Mucosa of rectum (tissue), 2 donors: Measurements from ENCODE around the gene DIAPH2.

Experiments used
- H3K27ac ChIP-seq, 2 donors: one replicate each; pipeline ENCODE4 v1.7.0; 2013; ENCODE audit warnings: inconsistent platforms in 2 of 2, low read depth in 2 of 2, low read length in 2 of 2
- H3K27me3 ChIP-seq, 2 donors: one replicate each; pipeline ENCODE4 v1.7.0; 2013; ENCODE audit warnings: low read length in 2 of 2; ENCODE audit not compliant: control insufficient read depth in 2 of 2, insufficient read depth in 2 of 2
- H3K36me3 ChIP-seq, 2 donors: one replicate each; pipeline ENCODE4 v1.7.0; 2013; ENCODE audit warnings: low read length in 2 of 2; ENCODE audit not compliant: control insufficient read depth in 2 of 2, insufficient read depth in 2 of 2
- H3K4me1 ChIP-seq, 2 donors: one replicate each; pipeline ENCODE4 v1.7.0; 2013; ENCODE audit warnings: low read length in 2 of 2, mild to moderate bottlenecking in 1 of 2; ENCODE audit not compliant: control insufficient read depth in 2 of 2, insufficient read depth in 2 of 2
- H3K4me3 ChIP-seq, 2 donors: one replicate each; pipeline ENCODE4 v1.7.0; 2013; ENCODE audit warnings: low read length in 2 of 2
- H3K9ac ChIP-seq, 2 donors: one replicate each; pipeline ENCODE4 v1.7.0; 2013; ENCODE audit warnings: low read length in 2 of 2, low read depth in 1 of 2, mild to moderate bottlenecking in 1 of 2
- H3K9me3 ChIP-seq, 2 donors: one replicate each; pipeline ENCODE4 v1.7.0; 2013; ENCODE audit warnings: low read length in 2 of 2; ENCODE audit not compliant: control insufficient read depth in 2 of 2
- donor health status: healthy.
- donor health status: Normal muscosa, but diverticular disease.

DIAPH2 gene

GRCh38 chrX:97322401-97322800, 637.8 kb downstream of the DIAPH2 start:
- no peaks in the 10 kb centered on the region for H3K9me3 ChIP-seq
- H3K36me3 ChIP-seq = no peaks in the 10 kb centered on the region
- no peak overlapping the region for H3K4me3 ChIP-seq
- no peaks in the 10 kb centered on the region for H3K4me1 ChIP-seq
- H3K27ac ChIP-seq = no peak overlapping the region
- H3K9ac ChIP-seq = no peak overlapping the region
- no peaks in the 10 kb centered on the region for H3K27me3 ChIP-seq

- Histone ChIP-seq H3K4me3 (no peak overlapping the region), H3K9ac (no peak overlapping the region), H3K27me3 (no peaks in the 10 kb centered on the region), H3K36me3 (no peaks in the 10 kb centered on the region), H3K9me3 (no peaks in the 10 kb centered on the region), H3K4me1 (no peaks in the 10 kb centered on the region), H3K27ac (no peak overlapping the region)
These were observed 641.8 kb downstream of the DIAPH2 start for GRCh38 chrX:97326456-97326855.

GRCh38 chrX:97328853-97329390, 644.3 kb downstream of the DIAPH2 start:
- H3K9me3 ChIP-seq = no peaks in the 10 kb centered on the region
- no peaks in the 10 kb centered on the region for H3K27me3 ChIP-seq
- H3K4me3 ChIP-seq = no peak overlapping the region
- no peaks in the 10 kb centered on the region for H3K36me3 ChIP-seq
- no peak overlapping the region for H3K9ac ChIP-seq
- no peaks in the 10 kb centered on the region for H3K4me1 ChIP-seq
- no peak overlapping the region for H3K27ac ChIP-seq

GRCh38 chrX:97330151-97330550, 645.5 kb downstream of the DIAPH2 start:
- Histone ChIP-seq H3K4me3 (no peak overlapping the region), H3K27ac (no peak overlapping the region), H3K9me3 (no peaks in the 10 kb centered on the region), H3K9ac (no peak overlapping the region), H3K27me3 (no peaks in the 10 kb centered on the region), H3K4me1 (no peaks in the 10 kb centered on the region), H3K36me3 (no peaks in the 10 kb centered on the region)

DNA sequence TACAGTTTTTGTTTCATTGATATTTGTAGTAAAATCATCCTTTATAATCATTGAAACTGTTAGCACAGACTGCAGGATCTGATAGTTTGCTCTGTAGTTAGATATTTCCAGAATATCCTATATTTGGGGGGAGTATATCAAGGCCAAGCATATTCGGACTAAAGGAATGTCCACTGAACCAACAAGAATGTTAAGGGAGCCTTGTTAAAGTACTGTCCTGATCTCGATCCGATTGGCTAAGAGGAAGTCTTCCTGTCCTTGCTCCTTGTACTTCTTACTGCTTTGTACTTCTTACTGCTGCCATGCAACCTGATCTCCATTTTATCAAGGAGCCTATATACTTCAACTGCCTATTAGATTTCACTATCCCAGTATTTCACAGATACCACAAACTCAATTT, 648.3 kb downstream of the DIAPH2 start:
- Histone ChIP-seq H3K9ac (no peak overlapping the region), H3K9me3 (no peaks in the 10 kb centered on the region), H3K36me3 (no peaks in the 10 kb centered on the region), H3K27ac (no peak overlapping the region), H3K4me3 (no peak overlapping the region), H3K4me1 (no peaks in the 10 kb centered on the region), H3K27me3 (no peaks in the 10 kb centered on the region)

DNA sequence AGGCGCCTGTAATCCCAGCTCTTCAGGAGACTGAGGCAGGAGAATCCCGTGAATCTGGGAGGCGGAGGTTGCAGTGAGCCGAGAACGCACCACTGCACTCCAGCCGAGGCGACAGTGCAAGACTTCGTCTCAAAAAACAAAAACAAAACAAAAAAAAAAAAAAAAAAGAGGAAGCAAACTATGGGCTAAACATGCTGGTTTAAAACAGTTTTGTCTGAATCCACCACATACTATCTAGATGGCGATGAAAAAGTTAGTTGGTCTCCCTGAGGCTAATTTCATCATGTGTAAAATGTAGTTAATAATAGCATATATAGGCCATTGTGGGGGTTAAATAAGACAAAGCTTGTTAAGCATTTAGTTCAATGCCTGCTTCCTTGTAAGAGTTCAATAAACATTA, 650.2 kb downstream of the DIAPH2 start:
- H3K27ac ChIP-seq = no peak overlapping the region
- H3K27me3 ChIP-seq = no peaks in the 10 kb centered on the region
- H3K9ac ChIP-seq = no peak overlapping the region
- no peak overlapping the region for H3K4me3 ChIP-seq
- no peaks in the 10 kb centered on the region for H3K4me1 ChIP-seq
- no peaks in the 10 kb centered on the region for H3K9me3 ChIP-seq
- no peaks in the 10 kb centered on the region for H3K36me3 ChIP-seq

GRCh38 chrX:97344724-97345123, 660.1 kb downstream of the DIAPH2 start:
- Histone ChIP-seq H3K4me1 (no peaks in the 10 kb centered on the region), H3K9me3 (no peaks in the 10 kb centered on the region), H3K4me3 (no peak overlapping the region), H3K27ac (no peak overlapping the region), H3K36me3 (no peaks in the 10 kb centered on the region), H3K27me3 (no peaks in the 10 kb centered on the region), H3K9ac (no peak overlapping the region)

GRCh38 chrX:97358941-97359340, 674.3 kb downstream of the DIAPH2 start:
- Histone ChIP-seq H3K9me3 (no peaks in the 10 kb centered on the region), H3K4me1 (no peaks in the 10 kb centered on the region), H3K36me3 (no peaks in the 10 kb centered on the region), H3K27ac (no peak overlapping the region), H3K4me3 (no peak overlapping the region), H3K9ac (no peak overlapping the region), H3K27me3 (no peaks in the 10 kb centered on the region)

GRCh38 chrX:97363843-97364242, 679.2 kb downstream of the DIAPH2 start:
- H3K4me3 ChIP-seq = no peak overlapping the region
- no peaks in the 10 kb centered on the region for H3K4me1 ChIP-seq
- no peak overlapping the region for H3K9ac ChIP-seq
- no peaks in the 10 kb centered on the region for H3K27me3 ChIP-seq
- H3K36me3 ChIP-seq = no peaks in the 10 kb centered on the region
- no peak overlapping the region for H3K27ac ChIP-seq
- no peaks in the 10 kb centered on the region for H3K9me3 ChIP-seq

DNA sequence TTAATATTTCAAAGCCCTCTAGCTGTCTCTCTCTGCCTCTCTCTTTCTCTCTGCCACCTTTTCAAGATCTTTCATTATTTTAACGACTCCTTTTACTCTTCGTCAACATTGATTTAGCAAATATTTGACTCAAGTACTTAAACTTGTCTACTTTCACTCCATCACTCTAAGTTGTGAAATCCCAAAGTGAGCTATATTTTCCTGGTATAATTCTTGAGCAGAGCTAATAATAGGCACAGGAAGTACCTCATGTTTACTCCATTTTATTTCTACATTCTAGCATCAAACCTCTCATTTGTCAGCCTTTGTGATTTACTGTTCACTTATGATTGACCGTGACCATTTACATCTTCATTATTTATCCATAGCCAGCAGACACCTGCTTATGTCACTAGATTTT, 681.6 kb downstream of the DIAPH2 start:
- Histone ChIP-seq H3K27me3 (no peaks in the 10 kb centered on the region), H3K27ac (no peak overlapping the region), H3K4me3 (no peak overlapping the region), H3K9ac (no peak overlapping the region), H3K9me3 (no peaks in the 10 kb centered on the region), H3K4me1 (no peaks in the 10 kb centered on the region), H3K36me3 (no peaks in the 10 kb centered on the region)

DNA sequence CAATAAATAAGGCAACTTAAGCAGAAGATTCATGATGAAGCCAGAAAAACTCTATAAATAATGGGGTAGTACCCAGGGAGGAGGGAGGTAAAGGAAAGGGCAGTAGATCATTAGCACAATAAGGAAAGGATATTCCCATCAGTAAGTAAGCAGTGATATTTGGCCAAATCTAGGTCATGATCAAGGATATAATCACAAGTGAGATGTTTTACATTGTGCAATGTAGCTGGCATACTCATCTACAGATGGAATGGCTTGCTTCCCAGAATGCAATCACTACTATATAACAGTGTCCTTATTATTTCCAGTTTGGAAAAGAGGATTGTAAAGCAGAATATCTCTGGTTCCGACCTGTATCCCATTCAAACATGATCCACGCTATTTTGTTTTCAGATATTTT, 682.5 kb downstream of the DIAPH2 start:
- H3K36me3 ChIP-seq = no peaks in the 10 kb centered on the region
- no peak overlapping the region for H3K9ac ChIP-seq
- no peaks in the 10 kb centered on the region for H3K27me3 ChIP-seq

More for the DNA sequence above, 682.5 kb downstream of the DIAPH2 start:
- no peak overlapping the region for H3K4me3 ChIP-seq
- no peaks in the 10 kb centered on the region for H3K9me3 ChIP-seq
- no peak overlapping the region for H3K27ac ChIP-seq
- no peaks in the 10 kb centered on the region for H3K4me1 ChIP-seq
